Measurements from ENCODE around the gene ADGRG7. TPM values are rescaled to one million over a fixed set of nuclear protein-coding genes. Genes with fewer than 3 reads are reported as not detected.
"Not testable (repeated sequence)": the region's sequence is repeated elsewhere in the genome, so short reads cannot be mapped to it uniquely, and the experiment has no call there.

The ADGRG7 gene
- total and polyA plus RNA-seq, 10 donors, result not detected

- H3K9me3 ChIP-seq, result peaks cover 0 to 2% (median under 1%) of the 10 kb centered on the region in 8 donors
- DNase-seq, result no peak
- no peaks in the 10 kb centered on the region for H3K4me1 ChIP-seq
- intact Hi-C loops (cut with DNase I; ENCODE audit: low total_unique reads), result no loop called here
- H3K36me3 ChIP-seq, result no peaks in the 10 kb centered on the region
- H3K27ac ChIP-seq, result no peak overlapping the region
- TF ChIP-seq POLR2AphosphoS5 (IDR thresholded peaks at IDR 0.05) (no peak), CTCF (IDR thresholded peaks at IDR 0.05 in 8 of 11, conservative IDR thresholded peaks at IDR 0.05 in 3 of 11) (no peak), POLR2A (IDR thresholded peaks at IDR 0.05) (no peak)
- peaks cover 0 to 13% (median 0%) of the 10 kb centered on the region in 7 donors for H3K27me3 ChIP-seq (replicated peaks in 1 of 7)
- 63 to 90% (median 70%) methylated on average over 2 of the region's 2 CpGs for WGBS, 5 donors
- H3K4me3 ChIP-seq, result no peak overlapping the region
Observed at GRCh38 chr3:100662113-100662823, 52.9 kb downstream of the ADGRG7 start.

- TF ChIP-seq POLR2A (IDR thresholded peaks at IDR 0.05) (no peak), CTCF (IDR thresholded peaks at IDR 0.05 in 8 of 11, conservative IDR thresholded peaks at IDR 0.05 in 3 of 11) (no peak), POLR2AphosphoS5 (IDR thresholded peaks at IDR 0.05) (no peak)
- H3K4me1 ChIP-seq, result no peaks in the 10 kb centered on the region
- no peak for DNase-seq
- no peaks in the 10 kb centered on the region for H3K36me3 ChIP-seq
- H3K27me3 ChIP-seq (replicated peaks in 1 of 7), result peaks cover 0 to 8% (median 0%) of the 10 kb centered on the region in 7 donors
- intact Hi-C loops (cut with DNase I; ENCODE audit: low total_unique reads), result no loop called here
- H3K9me3 ChIP-seq, result peaks cover 0 to 18% (median 5%) of the 10 kb centered on the region in 8 donors
- no peak overlapping the region for H3K4me3 ChIP-seq
- WGBS, 5 donors, result 24 to 40% (median 38%) methylated on average over 7 of the region's 7 CpGs
- no peak overlapping the region for H3K27ac ChIP-seq
Observed at GRCh38 chr3:100665230-100665629, 55.8 kb downstream of the ADGRG7 start.

- intact Hi-C loops (cut with DNase I; ENCODE audit: low total_unique reads); H3K27ac ChIP-seq; H3K27me3 ChIP-seq (replicated peaks in 1 of 7); H3K4me3 ChIP-seq; H3K4me1 ChIP-seq; H3K36me3 ChIP-seq; DNase-seq: not testable (repeated sequence)
- WGBS, 5 donors, result 49 to 72% (median 63%) methylated on average over 4 to 6 of the region's 6 CpGs
- peaks cover 0 to 28% (median 9%) of the 10 kb centered on the region in 8 donors for H3K9me3 ChIP-seq
Observed at GRCh38 chr3:100666699-100667098, 57.3 kb downstream of the ADGRG7 start.

- WGBS, 5 donors, result 78 to 94% (median 92%) methylated on average over 1 of the region's 1 CpG
Observed at GRCh38 chr3:100667316-100667715, 57.9 kb downstream of the ADGRG7 start.

GRCh38 chr3:100670995-100671394, 61.6 kb downstream of the ADGRG7 start:
- H3K9me3 ChIP-seq, result peaks cover 0 to 28% (median 9%) of the 10 kb centered on the region in 8 donors
- H3K36me3 ChIP-seq; H3K27me3 ChIP-seq (replicated peaks in 1 of 7); intact Hi-C loops (cut with DNase I; ENCODE audit: low total_unique reads); H3K27ac ChIP-seq; H3K4me1 ChIP-seq; H3K4me3 ChIP-seq; DNase-seq: not testable (repeated sequence)
- WGBS, 5 donors, result 89 to 94% (median 91%) methylated on average over 2 of the region's 2 CpGs

More at GRCh38 chr3:100667316-100667715, 57.9 kb downstream of the ADGRG7 start:
- DNase-seq; intact Hi-C loops (cut with DNase I; ENCODE audit: low total_unique reads); H3K27ac ChIP-seq; H3K27me3 ChIP-seq (replicated peaks in 1 of 7); H3K4me1 ChIP-seq; H3K4me3 ChIP-seq; H3K36me3 ChIP-seq: not testable (repeated sequence)
- H3K9me3 ChIP-seq, result peaks cover 0 to 28% (median 9%) of the 10 kb centered on the region in 8 donors

Measured in spleen (tissue), 11 donors.